GM21423 (cell line): ENCODE measurements around the gene HOTAIR.

Source experiments
- ATAC-seq: cut with Tn5 transposase; IDR thresholded peaks from one replicate; pipeline ENCODE4 v1.9.1; 2021; ENCODE audit warnings: mild to moderate bottlenecking, moderate library complexity; ENCODE audit not compliant: unreplicated experiment

The HOTAIR gene

DNA sequence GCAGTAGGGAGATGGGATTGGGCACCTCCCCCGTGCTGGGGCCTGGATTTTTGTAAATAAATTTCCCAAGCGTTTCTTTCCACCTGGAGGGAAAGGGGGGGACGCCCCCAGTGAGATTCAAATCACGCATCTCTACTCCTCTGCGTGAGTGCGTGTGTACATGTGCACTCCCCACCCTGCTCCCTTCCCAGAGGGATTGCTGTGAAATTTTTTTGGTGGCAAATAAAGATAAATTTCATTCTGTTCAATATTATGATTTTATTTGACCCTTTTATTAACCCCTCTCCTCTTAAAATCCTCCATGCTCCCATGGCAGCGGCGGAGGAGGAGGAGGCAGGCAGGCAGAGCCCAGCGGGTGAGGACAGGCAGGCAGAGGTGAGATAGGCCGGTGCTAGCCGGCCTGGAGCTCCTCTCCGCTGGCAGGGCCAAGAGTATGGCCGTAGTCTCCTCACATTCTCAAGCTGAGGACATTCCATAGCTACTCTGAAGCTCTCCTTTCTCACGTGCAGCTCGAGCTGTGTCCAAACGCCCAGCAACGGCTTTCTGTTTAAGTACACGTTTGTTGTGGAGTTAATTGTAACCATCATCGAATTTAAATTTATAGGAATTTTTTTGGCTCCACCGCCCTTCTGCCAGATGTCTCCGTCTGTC lies 1.5 kb upstream of the HOTAIR start:
- no peak for ATAC-seq

DNA sequence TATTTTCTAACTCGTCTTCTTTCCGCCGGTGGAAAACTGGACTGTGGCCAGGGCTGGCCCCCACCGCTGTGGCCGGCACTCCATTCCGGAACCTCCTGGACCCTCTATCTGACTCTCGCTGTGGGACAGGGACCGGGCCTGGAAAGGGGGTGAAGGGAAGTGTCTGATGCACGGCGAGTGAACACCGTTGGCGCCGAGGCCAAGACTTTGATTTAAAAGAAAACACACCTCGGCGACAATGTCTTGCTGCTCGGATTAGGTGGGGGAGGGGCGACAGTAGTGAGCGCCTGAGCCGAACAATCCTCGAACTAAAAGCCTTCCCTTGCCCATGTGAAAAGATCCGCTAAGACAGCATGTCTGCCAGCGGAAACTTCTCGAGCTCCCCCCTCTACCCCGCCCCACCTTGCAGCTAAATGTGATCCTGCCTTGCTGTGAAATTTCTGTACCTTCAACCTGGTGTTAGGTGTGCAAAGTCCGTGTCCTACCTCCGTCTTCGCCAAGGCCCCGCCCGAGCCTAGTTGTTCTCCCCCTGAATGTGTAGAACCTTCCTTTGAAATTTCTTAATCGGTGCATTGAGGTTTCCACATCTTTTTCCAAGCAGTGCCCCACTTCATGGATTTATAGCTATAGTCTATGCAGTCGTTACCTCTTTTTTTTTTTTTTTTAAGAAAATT lies 862 bp upstream of the HOTAIR start:
- ATAC-seq: no peak

DNA sequence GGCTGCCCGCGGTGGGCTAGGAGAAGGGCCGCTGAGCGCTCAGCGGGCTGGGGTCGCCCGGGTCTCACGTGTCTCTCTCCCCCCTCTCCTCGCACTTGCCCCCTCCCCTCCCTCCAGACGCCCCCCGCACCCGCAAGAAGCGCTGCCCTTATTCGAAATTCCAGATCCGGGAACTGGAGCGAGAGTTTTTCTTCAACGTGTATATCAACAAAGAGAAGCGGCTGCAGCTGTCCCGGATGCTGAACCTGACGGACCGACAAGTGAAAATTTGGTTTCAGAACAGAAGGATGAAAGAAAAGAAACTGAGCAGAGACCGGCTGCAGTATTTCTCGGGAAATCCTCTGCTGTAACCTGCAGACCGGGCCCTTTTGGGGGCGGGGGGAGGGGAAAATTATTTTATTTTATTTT lies 314 bp upstream of the HOTAIR start:
- no peak for ATAC-seq

DNA sequence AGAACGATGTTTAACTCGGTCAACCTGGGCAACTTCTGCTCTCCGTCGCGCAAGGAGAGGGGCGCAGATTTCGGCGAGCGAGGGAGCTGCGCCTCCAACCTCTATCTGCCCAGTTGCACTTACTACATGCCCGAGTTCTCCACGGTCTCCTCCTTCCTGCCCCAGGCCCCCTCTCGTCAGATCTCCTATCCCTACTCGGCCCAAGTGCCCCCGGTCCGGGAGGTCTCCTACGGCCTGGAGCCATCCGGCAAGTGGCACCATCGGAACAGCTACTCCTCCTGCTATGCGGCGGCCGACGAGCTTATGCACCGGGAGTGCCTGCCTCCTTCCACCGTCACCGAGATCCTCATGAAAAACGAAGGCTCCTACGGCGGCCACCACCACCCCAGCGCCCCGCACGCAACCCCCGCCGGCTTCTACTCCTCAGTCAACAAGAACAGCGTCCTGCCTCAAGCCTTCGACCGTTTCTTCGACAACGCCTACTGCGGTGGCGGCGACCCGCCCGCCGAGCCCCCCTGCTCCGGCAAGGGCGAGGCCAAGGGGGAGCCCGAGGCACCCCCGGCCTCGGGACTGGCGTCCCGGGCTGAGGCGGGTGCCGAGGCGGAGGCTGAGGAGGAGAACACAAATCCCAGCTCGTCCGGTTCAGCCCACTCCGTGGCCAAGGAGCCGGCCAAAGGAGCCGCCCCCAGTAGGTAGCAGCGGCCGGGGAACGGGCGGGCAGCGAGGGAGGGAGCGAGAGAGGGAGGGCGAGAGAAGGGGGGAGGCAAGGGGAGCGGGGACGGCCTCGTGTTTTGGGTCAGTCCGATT lies 1.3 kb downstream of the HOTAIR start:
- no peak for ATAC-seq

DNA sequence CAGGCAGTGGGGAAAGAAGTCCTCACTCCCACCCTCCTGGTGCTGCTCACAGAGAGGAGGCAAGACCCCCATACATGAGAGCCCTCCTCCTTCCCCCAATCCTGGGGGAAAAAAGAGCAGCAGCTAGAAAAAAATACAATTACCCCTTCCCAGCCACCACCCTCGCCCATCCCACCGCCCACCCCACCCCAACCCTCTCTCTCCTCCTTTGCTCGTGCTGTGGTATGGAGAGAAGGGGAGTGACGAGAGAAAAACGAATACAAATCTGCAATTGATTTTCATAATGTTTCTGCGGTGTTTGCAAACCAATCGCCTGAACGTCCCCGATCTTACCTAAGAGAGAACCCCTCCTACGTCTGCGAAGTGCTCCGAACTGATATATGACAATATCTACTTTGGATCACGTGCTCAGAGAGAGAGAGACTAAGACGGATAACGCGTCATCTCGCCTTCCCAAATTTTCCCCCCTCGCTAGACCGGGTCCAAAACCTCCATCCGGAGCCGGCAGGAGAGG lies 2.0 kb downstream of the HOTAIR start, which contains the start of gene HOXC11:
HOXC11 (plus strand) TSS at position 405 of the 514 bp plus-strand sequence. CDS start 116 bp downstream, outside the sequence.
- no peak for ATAC-seq

DNA sequence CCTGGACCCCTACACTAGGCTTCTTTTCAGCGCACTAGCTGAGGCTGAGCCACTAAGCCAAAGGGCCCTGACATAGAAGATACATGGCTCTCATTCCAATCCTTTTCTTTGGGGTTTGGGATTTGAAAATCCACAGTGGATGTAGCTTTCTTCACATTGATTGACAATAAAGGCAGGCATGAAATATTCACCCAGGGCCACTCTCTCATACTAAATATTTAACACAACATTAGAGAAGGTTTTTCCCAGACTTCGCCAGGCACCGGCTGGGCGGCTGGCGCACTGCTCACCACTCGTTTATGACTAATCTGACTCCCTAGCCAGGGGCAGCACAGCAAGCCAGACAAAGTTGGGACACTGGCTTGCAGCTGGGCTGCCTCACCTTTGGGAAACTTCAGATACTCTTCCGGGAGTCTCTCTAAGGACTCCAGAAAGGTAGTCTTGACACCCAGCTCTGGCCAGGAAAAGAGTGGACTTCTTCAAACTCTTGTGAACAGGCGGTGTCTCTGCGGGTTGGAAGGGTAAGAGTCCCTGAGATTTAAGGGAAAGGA lies 2.5 kb downstream of the HOTAIR start:
- ATAC-seq: no peak

DNA sequence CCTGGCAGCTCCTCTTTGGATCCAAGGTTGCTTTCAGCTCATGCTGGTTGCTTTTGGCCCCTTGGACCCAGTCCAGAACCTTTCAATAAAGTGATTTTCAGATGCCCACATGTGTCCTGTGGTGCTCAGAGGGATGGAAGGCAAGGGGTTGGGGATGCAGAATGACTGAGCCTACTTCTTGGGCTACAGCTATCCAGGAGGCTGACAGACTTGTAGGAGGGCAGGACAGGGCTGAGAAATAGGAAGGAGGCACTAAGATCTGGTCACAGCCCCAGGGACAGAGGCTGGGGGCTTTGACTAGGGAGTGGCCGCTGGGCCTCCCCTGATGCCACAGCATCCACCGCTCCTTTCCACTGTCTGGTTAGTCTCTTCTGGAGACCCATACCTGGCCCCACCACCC lies 3.1 kb downstream of the HOTAIR start:
- no peak for ATAC-seq

DNA sequence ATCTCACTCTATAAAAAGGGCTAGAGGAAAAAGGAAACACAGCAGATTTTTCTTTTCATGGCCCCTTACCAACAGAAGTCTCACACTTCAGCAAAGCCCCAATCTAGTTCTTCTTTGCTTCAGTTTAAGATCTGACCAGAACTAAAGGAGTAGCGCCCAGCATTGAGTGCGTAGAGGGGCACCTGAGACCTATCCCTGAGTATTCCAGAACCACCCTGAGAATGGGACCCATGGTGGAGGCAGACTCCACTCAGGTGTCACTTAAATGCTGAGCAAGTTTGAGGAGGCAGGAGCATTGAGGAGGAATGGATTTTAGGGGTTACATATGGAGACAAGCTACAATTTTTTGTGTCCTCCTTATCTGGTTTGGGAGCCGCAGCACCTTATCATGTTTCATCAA lies 3.6 kb downstream of the HOTAIR start:
- ATAC-seq: no peak

DNA sequence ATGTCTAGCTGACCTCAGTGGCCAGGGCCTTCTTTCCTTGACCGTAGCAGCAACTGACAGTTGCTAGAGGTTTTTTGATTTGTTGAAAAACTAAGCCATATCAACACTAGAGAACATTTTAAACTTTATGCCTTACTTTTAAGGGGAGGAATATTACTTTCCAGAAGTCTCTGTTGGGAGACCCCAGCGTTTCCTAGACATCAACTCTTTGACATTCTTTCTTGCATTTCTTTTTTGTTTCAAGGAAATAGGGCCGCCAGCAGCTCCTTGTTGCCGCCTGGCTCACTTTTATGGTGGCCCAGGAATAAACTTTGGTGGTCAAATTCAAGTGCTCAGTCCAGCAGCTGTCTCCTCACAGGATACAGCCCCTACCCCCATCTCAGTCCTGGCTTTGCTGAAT lies 4.3 kb downstream of the HOTAIR start:
- no peak for ATAC-seq

DNA sequence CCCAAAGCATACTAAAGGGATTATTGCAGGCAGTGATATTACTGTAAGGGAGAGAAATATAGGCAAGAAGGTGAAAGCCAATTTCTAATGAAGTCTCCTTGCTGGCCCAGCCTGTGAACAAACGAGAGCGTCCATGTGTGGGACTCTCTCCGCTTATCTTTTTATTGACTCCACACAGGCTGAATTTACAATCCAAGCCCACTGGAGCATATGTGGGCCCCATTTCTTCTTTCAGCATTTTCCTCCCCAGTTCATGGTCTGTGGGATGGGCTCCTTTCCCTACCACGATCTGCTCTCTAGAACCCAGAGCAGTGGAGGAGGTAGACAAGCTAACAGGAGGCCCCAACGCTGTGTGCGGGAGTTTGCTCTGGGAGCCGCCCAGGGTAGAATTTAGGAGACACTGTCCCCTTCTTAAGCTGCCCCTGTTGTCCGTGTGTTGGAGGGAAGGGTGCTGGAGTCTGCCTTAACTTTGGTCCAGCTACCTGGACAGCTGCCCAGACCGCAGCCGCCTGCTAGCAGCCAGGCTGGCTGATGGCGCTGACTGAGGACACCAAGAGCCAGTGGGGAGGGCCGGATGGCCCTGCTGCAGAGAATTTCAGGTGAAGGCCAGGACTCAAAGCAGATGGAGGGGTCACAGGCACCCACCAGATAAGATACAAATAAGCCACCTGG lies 5.0 kb downstream of the HOTAIR start:
- ATAC-seq: no peak

DNA sequence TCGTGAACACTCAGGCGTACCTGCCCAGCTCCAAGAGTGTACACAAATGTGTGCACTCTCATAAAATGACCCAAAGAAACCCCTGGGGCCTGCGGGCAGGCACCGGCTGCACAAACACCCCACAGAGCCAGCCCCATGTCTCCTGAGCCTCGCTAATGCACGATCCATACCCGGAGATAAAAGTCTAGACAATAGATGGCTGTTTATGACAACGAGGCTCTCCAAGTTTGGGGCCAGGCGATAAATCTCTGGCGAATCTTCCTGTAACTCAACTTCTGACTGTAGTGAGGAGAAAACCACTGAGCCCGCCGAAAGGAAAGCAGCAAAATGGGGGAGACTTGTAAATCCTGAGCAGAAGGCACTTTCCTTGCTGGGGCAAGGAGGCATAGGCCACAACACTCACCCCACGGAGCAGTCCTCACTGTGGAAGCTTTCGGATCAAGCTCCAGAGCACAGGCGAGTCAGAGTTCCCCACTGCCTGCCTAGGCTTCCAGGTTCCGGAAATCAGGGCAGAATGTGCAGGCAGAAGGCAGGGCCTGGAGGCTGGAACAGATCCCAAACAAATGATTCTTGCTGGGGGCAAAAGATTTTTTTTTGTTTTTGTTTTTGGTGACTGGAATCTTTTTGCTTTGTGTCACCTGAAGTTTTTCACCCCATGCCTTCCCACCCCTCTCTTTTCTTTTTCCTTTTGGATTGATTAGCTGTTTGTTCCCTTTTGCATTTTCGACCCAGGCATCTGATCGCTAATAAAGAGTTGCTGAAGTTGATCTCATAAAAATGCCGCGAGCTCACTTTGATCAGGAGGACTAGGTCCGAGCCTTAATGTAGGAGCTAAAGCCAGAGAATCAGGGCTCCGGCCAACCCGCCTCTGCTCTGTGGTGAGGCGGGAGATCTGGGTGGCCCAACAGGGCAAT lies 6.3 kb downstream of the HOTAIR start:
- ATAC-seq: no peak

DNA sequence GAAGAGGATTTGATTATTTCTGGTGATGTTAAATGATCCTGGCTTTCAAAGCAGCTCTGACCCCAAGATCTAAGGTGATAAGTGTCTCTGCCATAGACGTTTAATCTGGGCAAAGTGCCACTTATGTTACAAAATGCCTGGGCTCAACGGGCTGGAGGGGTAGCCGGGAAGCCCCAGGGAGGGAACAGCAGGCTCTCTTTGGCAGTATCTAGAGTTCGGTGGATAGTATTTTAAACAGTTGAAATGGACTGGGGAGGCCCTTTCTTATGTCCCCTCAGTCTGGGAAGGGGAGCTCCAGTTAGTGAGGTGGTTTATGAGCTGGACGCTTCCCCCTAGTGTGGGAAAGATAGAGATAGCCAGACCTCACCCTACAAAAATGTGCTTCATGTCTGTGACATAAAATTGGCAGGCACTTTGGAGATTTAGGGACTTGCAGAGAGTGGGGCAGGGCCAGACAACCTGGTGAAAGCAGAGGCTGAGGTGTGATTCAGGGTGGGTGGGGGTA lies 7.3 kb downstream of the HOTAIR start:
- ATAC-seq: no peak

DNA sequence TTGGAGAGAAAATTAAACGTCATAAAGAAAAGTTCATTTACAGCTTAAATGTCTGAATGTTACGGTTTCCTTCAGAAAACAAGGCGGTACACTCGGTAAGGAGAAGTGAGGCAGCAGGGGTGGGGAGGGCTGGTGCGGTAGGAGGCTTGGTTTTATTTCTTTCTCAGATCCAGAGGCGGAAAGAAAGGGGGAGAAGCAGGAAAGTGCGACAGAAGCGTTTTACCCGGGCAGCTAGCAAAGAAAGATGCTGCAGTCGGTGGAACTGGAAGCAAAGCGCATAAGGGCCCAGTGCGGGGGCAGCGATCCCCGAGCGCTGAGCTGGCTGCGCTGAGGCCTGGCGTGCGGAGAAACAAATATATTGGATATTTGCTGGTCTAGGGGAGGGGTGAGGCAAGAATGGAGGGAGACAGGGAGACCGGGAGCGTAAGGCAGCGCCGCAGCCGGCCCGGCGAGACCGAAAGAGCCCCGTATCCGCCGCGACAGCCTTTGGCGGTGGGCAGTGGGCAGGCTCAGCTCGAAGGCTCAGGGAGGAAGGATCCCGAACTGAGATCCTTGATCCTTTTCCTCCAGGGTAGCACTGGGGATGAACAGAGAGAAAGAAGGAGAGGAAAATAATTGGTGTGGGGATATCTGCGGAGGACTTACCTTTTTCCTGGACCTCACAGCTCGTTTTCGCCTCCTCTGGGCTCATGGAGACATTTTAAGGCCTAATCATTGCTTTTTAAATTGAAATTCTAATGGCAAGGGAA lies 8.2 kb downstream of the HOTAIR start:
- ATAC-seq: no peak

DNA sequence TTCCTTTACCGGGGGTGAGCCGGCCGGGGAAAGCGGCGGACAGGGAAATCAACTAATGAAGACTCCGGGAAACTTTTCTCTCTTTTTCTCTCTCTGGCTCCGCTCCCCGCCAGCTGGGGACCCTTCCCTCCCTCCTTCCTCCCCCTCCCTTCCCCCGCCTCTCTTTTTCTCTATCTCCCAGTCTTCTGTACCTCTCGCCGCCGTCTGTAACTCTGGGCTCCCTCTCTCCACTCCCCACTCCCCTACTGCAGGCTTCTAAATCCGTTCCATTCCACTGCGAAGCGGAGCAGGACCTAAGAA lies 8.7 kb downstream of the HOTAIR start:
- ATAC-seq: no peak

DNA sequence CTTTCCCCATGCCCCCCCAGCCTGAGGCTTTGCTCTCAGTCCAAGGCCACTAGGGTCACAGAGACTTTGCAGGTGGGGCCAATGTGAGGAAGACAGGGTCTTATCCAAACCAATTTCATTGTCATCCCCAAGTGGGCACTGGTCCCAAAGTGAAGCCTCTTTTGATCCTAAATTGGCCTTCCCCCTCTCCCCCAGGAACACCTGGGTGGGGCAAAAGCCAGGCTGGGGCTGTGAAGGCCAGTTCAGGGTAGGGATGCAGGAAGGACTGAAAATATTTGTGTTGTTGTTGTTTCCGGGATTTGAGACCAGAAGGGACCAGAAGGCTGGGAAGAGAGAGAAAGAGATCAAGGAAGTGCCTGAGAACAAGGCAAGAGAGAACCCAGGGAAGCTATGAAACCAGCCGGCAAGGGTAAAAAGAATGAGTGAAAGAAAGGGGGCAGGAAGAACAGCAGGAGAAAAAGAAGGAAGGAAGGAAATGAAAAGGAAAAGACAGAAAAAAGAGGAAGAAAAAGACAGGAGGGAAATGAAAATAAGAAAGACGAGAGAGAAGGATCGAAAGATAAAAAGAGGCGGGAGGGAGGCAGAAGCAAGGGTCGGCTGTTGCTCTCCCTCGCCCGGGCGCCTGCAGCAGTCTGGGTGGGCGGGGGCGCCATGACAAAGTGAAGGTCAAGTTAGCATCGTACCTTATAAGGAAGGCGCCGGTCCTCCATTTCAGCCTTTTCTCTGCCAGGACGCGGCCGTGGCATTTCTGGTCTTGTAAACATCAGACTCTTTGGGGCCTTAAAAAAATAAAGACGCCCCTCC lies 9.3 kb downstream of the HOTAIR start:
- no peak for ATAC-seq

DNA sequence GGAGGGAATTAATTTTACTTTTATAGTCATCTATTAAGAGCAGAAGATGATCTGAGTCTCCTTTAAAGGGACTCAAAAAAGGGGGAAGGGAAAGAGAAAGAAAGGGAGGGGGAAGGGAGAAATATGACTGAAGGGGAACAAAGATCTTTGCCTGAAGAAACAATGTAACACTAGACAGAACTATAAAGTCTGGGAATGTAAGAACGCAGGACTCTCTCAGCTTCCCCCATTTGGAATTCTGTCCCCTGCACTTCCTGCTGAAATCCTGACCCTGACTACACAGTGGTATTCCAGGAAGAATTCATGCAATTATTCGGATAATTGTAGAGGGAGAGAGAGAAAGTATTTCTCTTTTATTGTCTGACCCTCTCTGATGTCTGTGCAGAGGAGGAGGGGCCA lies 10.4 kb downstream of the HOTAIR start:
- ATAC-seq: no peak

DNA sequence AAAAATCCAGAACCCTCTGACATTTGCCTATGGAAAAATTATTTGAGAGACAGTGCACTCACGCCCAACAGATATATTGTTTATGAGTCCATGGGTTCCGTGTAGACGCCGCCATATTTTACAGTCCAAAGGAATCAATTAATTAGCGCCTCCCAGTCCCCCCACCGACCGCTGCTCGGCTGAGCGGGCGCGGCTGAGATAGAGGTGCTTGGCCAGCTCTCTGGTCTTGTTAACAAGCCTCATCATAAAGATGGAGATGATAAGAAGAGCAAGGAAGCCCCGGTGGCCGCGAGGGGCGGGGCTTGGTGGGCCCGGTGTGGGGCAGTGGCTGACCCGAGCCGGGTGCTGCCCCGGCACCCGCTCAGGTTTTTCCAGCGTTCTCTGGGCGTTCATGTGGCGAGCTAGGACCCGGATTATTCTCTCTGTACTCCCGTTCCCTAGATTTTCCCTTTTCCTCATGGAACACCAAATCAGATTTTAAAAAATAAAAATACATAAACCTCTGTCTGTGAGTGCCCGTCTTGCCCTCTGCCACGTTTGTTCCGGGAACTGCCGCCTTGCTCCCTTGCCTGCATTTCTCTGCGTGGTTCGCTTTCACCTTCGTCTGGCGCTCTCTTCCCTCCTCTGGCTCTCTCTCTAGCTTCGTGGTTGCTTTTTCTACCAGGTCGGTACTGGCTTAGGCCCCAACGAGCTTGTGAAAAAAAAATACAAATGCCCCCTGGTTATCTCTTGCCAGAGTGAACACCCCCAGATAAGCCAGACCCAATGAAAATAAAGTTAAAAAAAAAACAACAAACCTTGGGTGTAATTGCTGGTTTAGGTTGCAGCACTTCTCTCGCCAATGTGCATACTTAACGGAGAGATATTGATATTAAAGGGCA lies 11.1 kb downstream of the HOTAIR start:
- no peak for ATAC-seq
